Lung (tissue), 12 donors: Measurements from ENCODE around the gene TEX14. TPM values are rescaled to one million over a fixed set of nuclear protein-coding genes. Genes with fewer than 3 reads are reported as not detected.

Experiments
- ATAC-seq: fragments of 200-7000 bp; cut with Tn5 transposase; one replicate; pipeline ENCODE4 v1.9.1; 2020; ENCODE audit warnings: moderate number of reproducible peaks; ENCODE audit not compliant: insufficient read depth, low FRiP score
- DNase-seq, 3 donors: peaks; one replicate each; pipeline ENCODE4 v3.0.0-alpha.2; 2013 to 2017
- H3K27ac ChIP-seq, 2 donors: one replicate each; pipeline ENCODE4 v1.5.1; 2013; ENCODE audit warnings: mild to moderate bottlenecking in 2 of 2, moderate library complexity in 2 of 2, control low read depth in 1 of 2, inconsistent platforms in 1 of 2, low read depth in 1 of 2, low read length in 1 of 2
- H3K27me3 ChIP-seq, 3 donors: one replicate each; pipeline ENCODE4 v1.5.1; 2013; ENCODE audit warnings: low read length in 2 of 3; ENCODE audit not compliant: control insufficient read depth in 3 of 3, insufficient read depth in 3 of 3
- H3K36me3 ChIP-seq, 4 donors: one replicate each; pipeline ENCODE4 v1.5.1; 2013; ENCODE audit warnings: low read length in 4 of 4, mild to moderate bottlenecking in 1 of 4, moderate library complexity in 1 of 4; ENCODE audit not compliant: control insufficient read depth in 4 of 4, insufficient read depth in 4 of 4
- H3K4me1 ChIP-seq, 5 donors: one replicate each; pipeline ENCODE4 v1.5.1; 2013; ENCODE audit warnings: low read length in 5 of 5, mild to moderate bottlenecking in 2 of 5, moderate library complexity in 1 of 5; ENCODE audit not compliant: control insufficient read depth in 5 of 5, insufficient read depth in 5 of 5
- H3K4me3 ChIP-seq: one replicate; pipeline ENCODE4 v1.5.1; 2013; ENCODE audit warnings: mild to moderate bottlenecking, control low read depth, moderate library complexity
- H3K9ac ChIP-seq, 2 donors: one replicate each; pipeline ENCODE4 v1.5.1; 2013; ENCODE audit warnings: low read length in 2 of 2, control low read depth in 1 of 2; ENCODE audit not compliant: insufficient read depth in 1 of 2
- H3K9me3 ChIP-seq, 4 donors: one replicate each; pipeline ENCODE4 v1.5.1; 2013; ENCODE audit warnings: low read length in 3 of 4, mild to moderate bottlenecking in 1 of 4, moderate library complexity in 1 of 4; ENCODE audit not compliant: control insufficient read depth in 4 of 4, insufficient read depth in 3 of 4
- WGBS, 2 donors: extraction: QIAGEN DNeasy Blood & Tissue Kit; methylation state at CpG; one replicate each; pipeline ENCODE4 v1.1.7; 2013; 5-methylcytosine and 5-hydroxymethylcytosine counted together
- polyA plus RNA-seq, 2 donors: library from polyadenylated mRNA; stranded (reverse); fragments of 200-250 nt; gene quantifications; one replicate each; pipeline ENCODE4 v1.2.1, GENCODE V29; 2013
- total RNA-seq, 2 donors: library from RNA; depleted of rRNA in 1 of 2; stranded (reverse); fragments of >200 nt in 1 of 2; gene quantifications; one replicate each; pipeline ENCODE4 v1.2.1, GENCODE V29; 2014 to 2021
- TF ChIP-seq, protein P1 (sequence below): IDR thresholded peaks from 2 replicates; pipeline ENCODE4 v1.5.1; 2012; ENCODE audit warnings: mild to moderate bottlenecking; ENCODE audit errors: control extremely low read depth, extremely low read depth
- donor health status: control.
- donor health status: control.
- donor health status: Bipolar disorder and iron deficiency.
- donor health status: healthy.
- donor health status: DM: yes; HTN: yes; CAD: no.

The TEX14 gene
- total and polyA plus RNA-seq, 4 donors, result 0.13 to 1.5 (median 0.74) TPM; not detected in 1

DNA sequence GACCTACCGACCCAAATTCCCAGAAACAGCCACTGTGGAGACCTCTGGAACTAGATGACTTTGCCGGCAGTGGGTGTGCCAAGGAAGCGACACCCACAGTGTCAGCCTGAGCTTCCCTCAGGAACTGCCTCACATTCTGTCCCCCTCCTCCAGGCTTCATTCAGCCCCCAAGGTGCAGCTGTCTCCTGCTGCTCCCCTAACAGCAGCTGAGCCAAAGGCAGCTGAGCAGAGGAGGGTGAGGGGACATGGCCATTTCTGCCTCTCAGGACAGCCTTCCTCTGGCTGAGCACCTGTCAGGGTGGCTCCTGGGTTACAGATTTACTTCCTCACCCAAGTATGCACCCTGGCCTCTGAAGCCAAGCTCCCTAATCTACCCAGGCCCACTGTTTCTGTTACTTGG lies 155.3 kb downstream of the TEX14 start:
- Histone ChIP-seq H3K9me3 (no peaks in the 10 kb centered on the region), H3K9ac (no peak overlapping the region), H3K4me1 (peaks cover 3 to 19% (median 15%) of the 10 kb centered on the region in 5 donors), H3K27me3 (peaks cover 0 to 3% (median 0%) of the 10 kb centered on the region in 3 donors), H3K36me3 (no peaks in the 10 kb centered on the region), H3K4me3 (no peak overlapping the region), H3K27ac (no peak overlapping the region)
- TF ChIP-seq, protein P1, sequence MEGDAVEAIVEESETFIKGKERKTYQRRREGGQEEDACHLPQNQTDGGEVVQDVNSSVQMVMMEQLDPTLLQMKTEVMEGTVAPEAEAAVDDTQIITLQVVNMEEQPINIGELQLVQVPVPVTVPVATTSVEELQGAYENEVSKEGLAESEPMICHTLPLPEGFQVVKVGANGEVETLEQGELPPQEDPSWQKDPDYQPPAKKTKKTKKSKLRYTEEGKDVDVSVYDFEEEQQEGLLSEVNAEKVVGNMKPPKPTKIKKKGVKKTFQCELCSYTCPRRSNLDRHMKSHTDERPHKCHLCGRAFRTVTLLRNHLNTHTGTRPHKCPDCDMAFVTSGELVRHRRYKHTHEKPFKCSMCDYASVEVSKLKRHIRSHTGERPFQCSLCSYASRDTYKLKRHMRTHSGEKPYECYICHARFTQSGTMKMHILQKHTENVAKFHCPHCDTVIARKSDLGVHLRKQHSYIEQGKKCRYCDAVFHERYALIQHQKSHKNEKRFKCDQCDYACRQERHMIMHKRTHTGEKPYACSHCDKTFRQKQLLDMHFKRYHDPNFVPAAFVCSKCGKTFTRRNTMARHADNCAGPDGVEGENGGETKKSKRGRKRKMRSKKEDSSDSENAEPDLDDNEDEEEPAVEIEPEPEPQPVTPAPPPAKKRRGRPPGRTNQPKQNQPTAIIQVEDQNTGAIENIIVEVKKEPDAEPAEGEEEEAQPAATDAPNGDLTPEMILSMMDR, result no peak
- 87 to 89% methylated on average over 3 of the region's 3 CpGs for WGBS, 2 donors
- no peak for DNase-seq
- ATAC-seq, result no peak

DNA sequence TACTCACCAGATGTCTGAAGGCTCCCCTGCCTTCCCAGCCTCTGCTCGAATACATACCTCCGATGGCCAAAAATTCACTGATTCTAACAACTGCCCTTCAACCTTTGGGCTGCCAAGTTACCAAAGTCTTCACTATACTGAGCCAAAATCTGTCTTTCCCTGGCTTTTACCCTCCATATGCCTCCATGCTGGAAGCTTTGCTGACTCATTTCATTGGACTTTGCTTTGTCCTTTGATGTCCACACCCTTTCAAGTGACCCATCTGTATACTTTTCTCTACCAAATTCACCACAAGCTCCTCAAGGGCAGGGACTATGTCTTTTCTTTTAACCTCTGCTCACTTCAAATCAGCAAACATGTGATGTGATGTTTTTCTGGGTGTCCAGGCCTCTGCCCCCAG lies 156.4 kb downstream of the TEX14 start:
- no peaks in the 10 kb centered on the region for H3K36me3 ChIP-seq
- peaks cover 0 to 7% (median 0%) of the 10 kb centered on the region in 3 donors for H3K27me3 ChIP-seq
- WGBS, 2 donors, result 84 to 90% methylated on average over 2 of the region's 2 CpGs
- H3K9ac ChIP-seq, result no peak overlapping the region
- ATAC-seq (no peak), DNase-seq (no peak)
- peaks cover 3 to 25% (median 19%) of the 10 kb centered on the region in 5 donors for H3K4me1 ChIP-seq
- TF ChIP-seq, protein P1, result no peak
- no peaks in the 10 kb centered on the region for H3K9me3 ChIP-seq
- H3K27ac ChIP-seq, result no peak overlapping the region
- no peak overlapping the region for H3K4me3 ChIP-seq

DNA sequence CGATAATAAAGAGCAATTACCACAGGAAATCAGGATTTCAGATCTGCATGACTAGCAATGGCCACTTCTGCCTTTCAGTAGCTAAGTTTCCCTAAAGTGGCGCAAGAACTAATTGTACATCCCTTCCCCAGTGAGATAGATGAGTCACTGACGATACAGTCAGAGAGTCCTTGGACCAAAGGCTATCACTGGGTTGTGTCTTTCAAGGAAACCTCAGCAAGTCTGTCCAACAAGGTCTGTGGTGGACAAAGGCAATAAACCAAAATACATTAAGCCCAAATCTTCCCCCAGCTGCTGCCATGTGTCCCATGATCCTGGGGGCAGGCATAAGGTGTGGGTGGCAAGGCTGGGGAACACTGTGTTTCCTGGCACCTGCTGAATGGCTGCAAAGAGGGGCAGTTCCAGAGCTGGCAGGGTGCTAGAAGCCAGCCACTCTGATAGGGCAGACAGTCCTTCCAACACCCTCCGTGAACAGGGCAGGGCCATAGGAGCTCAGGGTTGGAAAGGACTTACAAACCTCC lies 156.9 kb downstream of the TEX14 start:
- no peaks in the 10 kb centered on the region for H3K9me3 ChIP-seq
- peaks cover 3 to 25% (median 15%) of the 10 kb centered on the region in 5 donors for H3K4me1 ChIP-seq
- DNase-seq, result no peak
- H3K4me3 ChIP-seq, result no peak overlapping the region
- TF ChIP-seq, protein P1, result no peak
- H3K36me3 ChIP-seq, result no peaks in the 10 kb centered on the region
- WGBS, 2 donors, result 59 to 76% methylated on average over 4 of the region's 4 CpGs
- H3K27ac ChIP-seq, result no peak overlapping the region
- H3K9ac ChIP-seq, result no peak overlapping the region
- no peak for ATAC-seq
- peaks cover 0 to 7% (median 0%) of the 10 kb centered on the region in 3 donors for H3K27me3 ChIP-seq

DNA sequence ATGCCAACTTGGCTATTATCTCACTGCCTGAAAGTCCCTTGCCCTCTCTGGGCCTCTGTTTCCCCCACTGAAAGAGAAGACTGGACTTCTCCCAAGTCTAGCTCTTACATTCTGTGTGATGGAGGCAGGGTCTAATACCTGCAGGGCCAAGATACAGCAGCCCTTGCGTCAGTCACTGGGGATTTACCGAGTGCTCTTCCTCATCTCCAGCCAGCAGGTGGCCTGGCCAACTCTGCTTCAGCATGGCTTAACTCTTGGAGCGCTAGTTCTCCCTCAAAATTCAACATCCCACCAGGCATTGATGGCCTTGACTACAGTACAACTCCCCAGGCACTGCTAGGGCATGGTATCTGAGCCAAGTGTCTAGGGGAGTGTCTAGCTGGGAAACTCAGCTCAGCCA lies 157.5 kb downstream of the TEX14 start:
- Histone ChIP-seq H3K27ac (no peak overlapping the region), H3K9ac (no peak overlapping the region), H3K9me3 (no peaks in the 10 kb centered on the region), H3K36me3 (no peaks in the 10 kb centered on the region), H3K4me1 (peaks cover 3 to 29% (median 8%) of the 10 kb centered on the region in 5 donors), H3K27me3 (peaks cover 0 to 7% (median 0%) of the 10 kb centered on the region in 3 donors), H3K4me3 (no peak overlapping the region)
- no peak for ATAC-seq
- WGBS, 2 donors, result 68 to 74% methylated on average over 3 of the region's 3 CpGs
- TF ChIP-seq, protein P1, result no peak
- DNase-seq, result no peak
